Activated effector memory CD4-positive, alpha-beta T cell treated with Interleukin-2 at 50 U/mL for 16 hours (primary cell): ENCODE data around the gene B3GAT1.

Experiments
- DNase-seq: peaks from one replicate; pipeline ENCODE4 v3.0.0-alpha.2; 2020

Gene B3GAT1

GRCh38 chr11:134370526-134371435, 41.3 kb downstream of the B3GAT1 start:
- no peak for DNase-seq

GRCh38 chr11:134369656-134370525, 42.2 kb downstream of the B3GAT1 start:
- DNase-seq = no peak

GRCh38 chr11:134367781-134368180, 44.3 kb downstream of the B3GAT1 start:
- no peak for DNase-seq

GRCh38 chr11:134366254-134366653, 45.8 kb downstream of the B3GAT1 start:
- DNase-seq = no peak

GRCh38 chr11:134365011-134365925, 46.8 kb downstream of the B3GAT1 start:
- DNase-seq = no peak

- no peak for DNase-seq
Observed at GRCh38 chr11:134364261-134364660, 47.8 kb downstream of the B3GAT1 start.

- no peak for DNase-seq
Observed at GRCh38 chr11:134363592-134363991, 48.5 kb downstream of the B3GAT1 start.

GRCh38 chr11:134363161-134363560, 48.9 kb downstream of the B3GAT1 start:
- no peak for DNase-seq

GRCh38 chr11:134362192-134362901, 49.7 kb downstream of the B3GAT1 start:
- DNase-seq = no peak

- DNase-seq = no peak
Observed at GRCh38 chr11:134361661-134362060, 50.4 kb downstream of the B3GAT1 start.

GRCh38 chr11:134360050-134360835, 51.8 kb downstream of the B3GAT1 start:
- peak; percentile 60 for DNase-seq

- no peak for DNase-seq
Observed at GRCh38 chr11:134359646-134360045, 52.4 kb downstream of the B3GAT1 start.

- no peak for DNase-seq
Observed at GRCh38 chr11:134358856-134359490, 53.1 kb downstream of the B3GAT1 start.

GRCh38 chr11:134358165-134358855, 53.7 kb downstream of the B3GAT1 start:
- no peak for DNase-seq

- no peak for DNase-seq
Observed at GRCh38 chr11:134357545-134357839, 54.5 kb downstream of the B3GAT1 start.

GRCh38 chr11:134356656-134357544, 55.1 kb downstream of the B3GAT1 start:
- no peak for DNase-seq

GRCh38 chr11:134355656-134356055, 56.4 kb downstream of the B3GAT1 start:
- no peak for DNase-seq

GRCh38 chr11:134355136-134355535, 56.9 kb downstream of the B3GAT1 start:
- no peak for DNase-seq

GRCh38 chr11:134352111-134352510, 59.9 kb downstream of the B3GAT1 start:
- DNase-seq = no peak
